Type B pancreatic cell (in vitro differentiated cells): ENCODE results near the gene CCDC183. TPM values are rescaled to one million over a fixed set of nuclear protein-coding genes. Genes with fewer than 3 reads are reported as not detected.
"Not testable (repeated sequence)": the region's sequence is repeated elsewhere in the genome, so short reads cannot be mapped to it uniquely, and the experiment has no call there.

Experiments used
- DNase-seq: peaks from one replicate; pipeline ENCODE4 v3.0.0; 2021; ENCODE audit warnings: mixed read lengths; ENCODE audit not compliant: unreplicated experiment; ENCODE audit errors: extremely low spot score
- H3K27ac Mint-ChIP-seq: 2 replicates; pipeline ENCODE4 v1.8.0; 2021; ENCODE audit warnings: mild to moderate bottlenecking, mixed read lengths
- H3K27me3 Mint-ChIP-seq: 2 replicates; pipeline ENCODE4 v1.8.0; 2021; ENCODE audit warnings: mixed read lengths
- H3K36me3 Mint-ChIP-seq: 2 replicates; pipeline ENCODE4 v1.8.0; 2021; ENCODE audit warnings: mixed read lengths
- H3K4me1 Mint-ChIP-seq: one replicate; pipeline ENCODE4 v1.8.0; 2021; ENCODE audit warnings: mixed read lengths; ENCODE audit not compliant: unreplicated experiment
- H3K4me3 Mint-ChIP-seq: 2 replicates; pipeline ENCODE4 v1.8.0; 2021; ENCODE audit warnings: mild to moderate bottlenecking, mixed read lengths
- H3K9me3 Mint-ChIP-seq: 2 replicates; pipeline ENCODE4 v1.8.0; 2021; ENCODE audit warnings: mixed read lengths
- CTCF ChIP-seq: fragments of 200-600 bp; sonication (generic); conservative IDR thresholded peaks from 2 replicates; pipeline ENCODE4 v1.5.0; 2021; ENCODE audit warnings: antibody characterized with exemption, mild to moderate bottlenecking
- total RNA-seq: library from RNA; stranded (reverse); gene quantifications from 2 replicates; pipeline ENCODE4 v1.2.1, GENCODE V29; 2021; ENCODE audit warnings: low replicate concordance

CCDC183 gene
- total RNA-seq, 1 donor from 2014 or later, result 2.9 TPM

- TF ChIP-seq CTCF, result no peak
- Mint-ChIP-seq H3K4me3 (no peak overlapping the region), H3K36me3 (no peaks in the 10 kb centered on the region), H3K9me3 (no peaks in the 10 kb centered on the region), H3K27me3 (peaks cover 11% of the 10 kb centered on the region), H3K4me1 (peaks cover 19% of the 10 kb centered on the region), H3K27ac (no peak overlapping the region)
- DNase-seq, result no peak
Measured at GRCh38 chr9:136799079-136799853, 3.1 kb downstream of the CCDC183 start.

GRCh38 chr9:136799854-136800657 is 3.9 kb downstream of the CCDC183 start:
- H3K4me1 Mint-ChIP-seq, result peaks cover 19% of the 10 kb centered on the region
- H3K4me3 Mint-ChIP-seq, result peak overlapping the region; percentile 92
- DNase-seq, result peak; percentile 81
- peak overlapping the region; percentile 83 for H3K27ac Mint-ChIP-seq
- H3K27me3 Mint-ChIP-seq, result peaks cover 11% of the 10 kb centered on the region
- no peaks in the 10 kb centered on the region for H3K36me3 Mint-ChIP-seq
- H3K9me3 Mint-ChIP-seq, result no peaks in the 10 kb centered on the region
- TF ChIP-seq CTCF, result no peak

- Mint-ChIP-seq H3K27ac (no peak overlapping the region), H3K9me3 (no peaks in the 10 kb centered on the region), H3K36me3 (no peaks in the 10 kb centered on the region), H3K4me3 (no peak overlapping the region), H3K27me3 (peaks cover 8% of the 10 kb centered on the region), H3K4me1 (peaks cover 4% of the 10 kb centered on the region)
- no peak for DNase-seq
- TF ChIP-seq CTCF, result no peak
Measured at GRCh38 chr9:136802321-136802720, 6.2 kb downstream of the CCDC183 start.

- not testable (repeated sequence) for H3K9me3 Mint-ChIP-seq, H3K4me1 Mint-ChIP-seq, DNase-seq, H3K27me3 Mint-ChIP-seq, H3K4me3 Mint-ChIP-seq, H3K36me3 Mint-ChIP-seq, H3K27ac Mint-ChIP-seq
Measured at GRCh38 chr9:136803009-136803550, 6.9 kb downstream of the CCDC183 start.

GRCh38 chr9:136803551-136804508 is 7.7 kb downstream of the CCDC183 start:
- no peaks in the 10 kb centered on the region for H3K36me3 Mint-ChIP-seq
- no peaks in the 10 kb centered on the region for H3K9me3 Mint-ChIP-seq
- H3K27ac Mint-ChIP-seq, result no peak overlapping the region
- H3K27me3 Mint-ChIP-seq, result peaks cover 8% of the 10 kb centered on the region
- H3K4me1 Mint-ChIP-seq, result peaks cover 3% of the 10 kb centered on the region
- DNase-seq, result no peak
- peak overlapping the region; percentile 69 for H3K4me3 Mint-ChIP-seq
- no peak for TF ChIP-seq CTCF
